Keratinocyte (primary cell): ENCODE results near the gene CSRP1. TPM values are rescaled to one million over a fixed set of nuclear protein-coding genes. Genes with fewer than 3 reads are reported as not detected.
A peak's percentile ranks its signal among the peaks of the same experiment; 100 is the strongest.

Source experiments
- DNase-seq: peaks from one replicate; pipeline ENCODE4 v3.0.0-alpha.2; 2011; ENCODE audit warnings: low read depth, missing footprints, low spot score
- FAIRE-seq: peaks from 2 replicates; lab custom pipeline; 2011; peaks lifted over from hg19 to GRCh38; lab: Jason Lieb, UNC
- H2AFZ ChIP-seq: 2 replicates; pipeline ENCODE4 v1.6.0; 2012; ENCODE audit warnings: low read length, control low read depth, inconsistent platforms; ENCODE audit not compliant: control insufficient read depth
- H3K27ac ChIP-seq: 2 replicates; pipeline ENCODE4 v1.5.1; 2011; ENCODE audit warnings: low read length; ENCODE audit not compliant: control insufficient read depth, insufficient read depth
- H3K27me3 ChIP-seq: 3 replicates; pipeline ENCODE4 v1.6.0; 2011; ENCODE audit warnings: low read length; ENCODE audit not compliant: control insufficient read depth, insufficient read depth; ENCODE audit errors: extremely low read depth
- H3K36me3 ChIP-seq, 2 experiments: 2 replicates in 1 of 2; 3 replicates in 1 of 2; pipeline ENCODE4 v1.5.1; 2011; ENCODE audit warnings: low read length in 2 of 2, mild to moderate bottlenecking in 1 of 2; ENCODE audit not compliant: control insufficient read depth in 2 of 2, insufficient read depth in 2 of 2; ENCODE audit errors: extremely low read depth in 1 of 2
- H3K4me1 ChIP-seq: 3 replicates; pipeline ENCODE4 v1.5.1; 2011; ENCODE audit warnings: low read length; ENCODE audit not compliant: control insufficient read depth, insufficient read depth; ENCODE audit errors: extremely low read depth
- H3K4me2 ChIP-seq: 3 replicates; pipeline ENCODE4 v1.6.0; 2011; ENCODE audit warnings: low read depth, low read length; ENCODE audit not compliant: control insufficient read depth, insufficient read depth; ENCODE audit errors: extremely low read depth
- H3K4me3 ChIP-seq, 3 experiments: fragments of 200-600 bp in 1 of 3; sonication (generic) in 1 of 3; 2 replicates in 2 of 3; 3 replicates in 1 of 3; pipeline ENCODE4 v1.5.1; 2011 to 2016; ENCODE audit warnings: low read length in 3 of 3, mild to moderate bottlenecking in 3 of 3, control low read depth in 2 of 3, inconsistent platforms in 1 of 3, low read depth in 1 of 3, mixed read lengths in 1 of 3, mixed run types in 1 of 3, moderate library complexity in 1 of 3; ENCODE audit not compliant: control insufficient read depth in 2 of 3, insufficient read depth in 2 of 3; ENCODE audit errors: extremely low read depth in 1 of 3
- H3K79me2 ChIP-seq: 2 replicates; pipeline ENCODE4 v1.6.0; 2012; ENCODE audit warnings: low read length; ENCODE audit not compliant: control insufficient read depth, insufficient read depth
- H3K9ac ChIP-seq: 3 replicates; pipeline ENCODE4 v1.6.0; 2011; ENCODE audit warnings: low read length; ENCODE audit not compliant: control insufficient read depth, insufficient read depth; ENCODE audit errors: extremely low read depth
- H3K9me1 ChIP-seq: 3 replicates; pipeline ENCODE4 v1.6.0; 2011; ENCODE audit warnings: low read length; ENCODE audit not compliant: control insufficient read depth, insufficient read depth; ENCODE audit errors: extremely low read depth
- H3K9me3 ChIP-seq: 2 replicates; pipeline ENCODE4 v1.5.1; 2012; ENCODE audit warnings: low read depth, low read length; ENCODE audit not compliant: control insufficient read depth
- H4K20me1 ChIP-seq: 3 replicates; pipeline ENCODE4 v1.6.0; 2011; ENCODE audit warnings: low read length; ENCODE audit not compliant: control insufficient read depth, insufficient read depth; ENCODE audit errors: extremely low read depth
- CTCF ChIP-seq, 3 experiments: IDR thresholded peaks in 1 of 3; conservative IDR thresholded peaks in 1 of 3; optimal IDR thresholded peaks in 1 of 3; 2 replicates in 2 of 3; 3 replicates in 1 of 3; pipeline versions ENCODE3 to v1.5.1; 2011; ENCODE audit warnings: low read length in 3 of 3, mild to moderate bottlenecking in 3 of 3, moderate library complexity in 2 of 3, control low read depth in 1 of 3, inconsistent platforms in 1 of 3; ENCODE audit not compliant: insufficient read depth in 2 of 3; ENCODE audit errors: extremely low read depth in 1 of 3
- EZH2 ChIP-seq: IDR thresholded peaks from one replicate; pipeline ENCODE4 v1.6.1; 2012; ENCODE audit warnings: inconsistent platforms, mild to moderate bottlenecking, low read length, moderate library complexity
- dilution Hi-C: fragments of 300-500 bp; cut with MboI; formaldehyde crosslinking; loops from one replicate; pipeline ENCODE4 v1.7.0; 2020; ENCODE audit warnings: low sequenced_read_pairs; ENCODE audit not compliant: extremely low pct_ligation_motif_present
- polyA plus RNA-seq, 5 experiments: library from polyadenylated mRNA; depleted of rRNA in 3 of 5; stranded (reverse) in 3 of 5; stranded (forward) in 1 of 5; unstranded in 1 of 5; fragments of >200 nt; gene quantifications; 1 replicate in 1 of 5; 2 replicates in 3 of 5; 3 replicates in 1 of 5; pipeline versions ENCODE4 v1.2.1 to v1.2.3, GENCODE V29; 2011 to 2012; ENCODE audit warnings: missing spikeins in 2 of 5, low read depth in 1 of 5, low replicate concordance in 1 of 5

CSRP1 gene
- polyA plus RNA-seq, 1 donor (not counting 4 experiments of a cell fraction or from before 2014, with no cell fraction given), result 168 TPM

GRCh38 chr1:201537467-201537866 is 30.5 kb upstream of the CSRP1 start:
- dilution Hi-C loops, result no loop called here
- FAIRE-seq, result no peak
- peaks cover 24% of the 10 kb centered on the region for H3K4me1 ChIP-seq

GRCh38 chr1:201537028-201537427 is 30.1 kb upstream of the CSRP1 start:
- Histone ChIP-seq H4K20me1 (no peaks in the 10 kb centered on the region), H3K36me3 (no peaks in the 10 kb centered on the region), H3K4me1 (peaks cover 24% of the 10 kb centered on the region), H3K4me3 (no peak overlapping the region), H3K9me3 (no peaks in the 10 kb centered on the region), H3K27me3 (peaks cover 20% of the 10 kb centered on the region), H3K9ac (no peak overlapping the region), H2AFZ (no peak overlapping the region), H3K9me1 (no peaks in the 10 kb centered on the region), H3K79me2 (no peaks in the 10 kb centered on the region), H3K4me2 (peak overlapping the region; percentile 43), H3K27ac (no peak overlapping the region)
- DNase-seq, result no peak
- dilution Hi-C loops, result no loop called here
- TF ChIP-seq EZH2, result no peak
- TF ChIP-seq CTCF (optimal IDR thresholded peaks at IDR 0.05 in 1 of 3, IDR thresholded peaks at IDR 0.05 in 1 of 3, conservative IDR thresholded peaks at IDR 0.05 in 1 of 3; ENCODE audit: extremely low read depth in 1 of 3, insufficient read depth in 2 of 3, low read length in 3 of 3), result no peak
- FAIRE-seq, result no peak

More at GRCh38 chr1:201537467-201537866, 30.5 kb upstream of the CSRP1 start:
- Histone ChIP-seq H3K36me3 (no peaks in the 10 kb centered on the region), H2AFZ (no peak overlapping the region), H3K27ac (no peak overlapping the region), H3K9ac (no peak overlapping the region), H3K9me3 (no peaks in the 10 kb centered on the region), H3K4me3 (no peak overlapping the region), H3K79me2 (no peaks in the 10 kb centered on the region), H3K27me3 (peaks cover 20% of the 10 kb centered on the region), H3K9me1 (no peaks in the 10 kb centered on the region), H4K20me1 (no peaks in the 10 kb centered on the region), H3K4me2 (no peak overlapping the region)
- no peak for DNase-seq
- TF ChIP-seq CTCF (optimal IDR thresholded peaks at IDR 0.05 in 1 of 3, IDR thresholded peaks at IDR 0.05 in 1 of 3, conservative IDR thresholded peaks at IDR 0.05 in 1 of 3; ENCODE audit: extremely low read depth in 1 of 3, insufficient read depth in 2 of 3, low read length in 3 of 3) (no peak), EZH2 (no peak)
